Stimulated activated memory B cell treated with anti-CD40 and anti-IgM and Interleukin-4, amounts not matched to agents 10 μg/mL and 1 μg/mL and 100 μg/mL, for 72 hours (primary cell): ENCODE results near the gene MTG1.
A peak's percentile ranks its signal among the peaks of the same experiment; 100 is the strongest.

ENCODE experiments used
- ATAC-seq: fragments of 150-1000 bp; cut with Tn5 transposase; 2 replicates; pipeline ENCODE4 v1.10.0; 2021
- H3K27ac Mint-ChIP-seq: one replicate; pipeline ENCODE4 v1.8.0; 2022; ENCODE audit warnings: mild to moderate bottlenecking, mixed read lengths
- H3K27me3 Mint-ChIP-seq: one replicate; pipeline ENCODE4 v1.8.0; 2022; ENCODE audit warnings: mixed read lengths
- H3K36me3 Mint-ChIP-seq: one replicate; pipeline ENCODE4 v1.8.0; 2022; ENCODE audit warnings: mixed read lengths
- H3K4me1 Mint-ChIP-seq: one replicate; pipeline ENCODE4 v1.8.0; 2022; ENCODE audit warnings: mixed read lengths
- H3K4me3 Mint-ChIP-seq: one replicate; pipeline ENCODE4 v1.8.0; 2022; ENCODE audit warnings: mild to moderate bottlenecking, moderate library complexity, mixed read lengths
- H3K9me3 Mint-ChIP-seq: one replicate; pipeline ENCODE4 v1.8.0; 2022; ENCODE audit warnings: mixed read lengths

Gene MTG1

DNA sequence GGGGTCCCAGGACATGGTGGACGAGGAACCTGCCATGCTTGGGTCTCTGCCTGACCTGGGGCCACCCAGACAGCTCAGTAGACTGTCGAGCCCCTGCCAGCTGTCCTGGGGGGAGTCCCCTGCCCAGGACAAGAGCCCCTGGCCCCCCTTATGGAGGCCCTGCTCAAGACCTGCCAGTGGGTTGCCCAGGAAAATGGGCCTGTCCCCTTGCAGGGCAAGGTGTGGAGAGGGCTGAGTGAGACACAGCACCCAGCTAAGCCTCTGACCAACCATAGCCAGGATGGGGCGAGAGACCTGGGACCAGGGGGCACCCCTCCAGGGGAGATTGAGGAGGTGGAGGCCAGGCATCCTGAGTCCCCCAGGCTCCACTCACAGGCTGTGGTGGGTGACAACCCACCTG lies 38.0 kb upstream of the MTG1 start:
- no peak for ATAC-seq
- Mint-ChIP-seq H3K9me3 (no peaks in the 10 kb centered on the region), H3K4me3 (peak overlapping the region; percentile 68), H3K36me3 (no peaks in the 10 kb centered on the region), H3K4me1 (peaks cover 32% of the 10 kb centered on the region), H3K27me3 (no peaks in the 10 kb centered on the region), H3K27ac (peak overlapping the region; percentile 24)

DNA sequence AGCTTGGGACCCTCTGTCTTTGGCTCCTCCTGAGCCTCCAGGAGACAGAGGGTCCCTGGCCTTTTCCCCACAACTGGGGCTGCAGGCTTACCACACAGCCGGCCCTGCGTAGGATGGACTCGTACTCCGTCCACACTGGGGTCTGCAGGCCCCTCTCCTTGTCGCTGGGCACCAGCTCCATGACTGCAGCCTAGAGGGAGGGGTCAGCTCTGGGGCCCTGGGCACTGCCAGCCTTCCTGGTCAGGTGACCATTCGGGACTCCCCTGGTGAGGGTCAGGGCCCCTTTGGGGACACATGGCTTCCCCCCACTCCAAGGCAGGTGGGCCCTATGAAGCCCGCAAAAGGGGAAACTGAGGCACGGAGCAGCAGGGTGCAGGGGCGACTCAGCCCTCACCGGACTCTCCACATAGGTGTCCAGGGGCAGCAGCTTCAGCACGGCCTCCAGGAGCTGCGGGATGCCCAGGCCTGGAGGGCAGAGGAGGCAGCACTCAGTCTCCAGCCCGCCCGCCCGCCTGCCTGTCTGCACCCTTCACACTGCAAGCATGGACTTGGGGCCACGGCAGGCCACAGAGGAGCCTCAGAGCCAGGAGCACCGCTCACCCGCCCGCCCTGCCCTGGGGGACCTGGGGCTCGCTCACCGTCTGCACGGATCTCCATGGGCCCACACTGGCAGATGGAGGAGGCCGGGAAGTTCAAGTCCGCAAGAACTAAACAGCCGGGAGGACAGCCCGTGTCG lies 37.2 kb upstream of the MTG1 start:
- peaks cover 39% of the 10 kb centered on the region for H3K4me1 Mint-ChIP-seq
- H3K27ac Mint-ChIP-seq: peak overlapping the region; percentile 24
- ATAC-seq: no peak
- peaks cover under 1% of the 10 kb centered on the region for H3K36me3 Mint-ChIP-seq
- no peaks in the 10 kb centered on the region for H3K9me3 Mint-ChIP-seq
- H3K27me3 Mint-ChIP-seq: no peaks in the 10 kb centered on the region
- peak overlapping the region; percentile 74 for H3K4me3 Mint-ChIP-seq

DNA sequence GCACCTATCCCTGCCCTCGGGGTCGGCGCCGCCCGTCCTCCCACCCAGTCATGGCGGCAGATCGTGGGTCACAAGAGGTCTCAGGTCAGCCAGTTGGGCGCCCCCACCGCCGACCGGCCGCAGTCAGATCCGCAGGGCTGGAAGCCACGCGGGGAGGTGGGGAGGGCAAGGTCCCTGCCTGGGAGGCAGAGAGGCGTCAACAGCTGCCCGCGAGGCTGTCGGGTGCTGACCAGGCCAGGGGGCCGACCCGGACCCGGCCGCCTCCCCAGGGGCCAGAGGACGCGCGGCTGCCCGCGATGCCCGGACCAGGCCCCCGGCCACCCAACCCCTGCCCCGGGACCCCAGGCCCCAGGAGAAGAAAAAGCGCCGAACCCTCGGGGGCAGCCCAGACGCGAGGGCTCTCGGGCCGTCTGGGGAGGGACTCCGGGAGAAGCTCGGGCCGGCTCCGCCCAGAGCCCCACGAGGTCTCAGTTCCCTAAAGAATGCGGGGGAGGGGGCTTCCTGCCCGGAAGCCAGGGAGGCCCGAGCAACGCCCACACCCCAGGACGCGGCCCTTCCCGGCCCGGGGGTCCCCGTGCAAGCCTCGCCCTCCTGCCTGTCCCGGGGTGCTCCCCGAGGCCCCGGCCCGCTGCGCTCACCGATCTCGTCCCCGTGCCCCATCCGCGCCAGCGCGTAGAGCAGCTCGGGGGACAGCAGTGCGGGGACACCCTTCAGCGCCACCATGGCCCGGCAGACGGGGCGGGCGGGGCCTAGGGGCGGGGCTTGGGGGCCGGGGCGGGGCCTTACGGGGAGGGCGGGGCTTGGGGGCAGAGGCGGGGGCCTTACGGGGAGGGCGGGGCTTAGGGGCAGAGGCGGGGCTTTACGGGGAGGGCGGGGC lies 36.4 kb upstream of the MTG1 start, which contains the start of gene FUOM:
Gene FUOM (minus strand): TSS at position 735 of the 877 bp plus-strand sequence. CDS start 12 bp downstream, at position 723.
- Mint-ChIP-seq H3K4me1 (peaks cover 46% of the 10 kb centered on the region), H3K36me3 (peaks cover 9% of the 10 kb centered on the region), H3K4me3 (peak within 1 kb of the TSS; percentile 74), H3K27ac (peak within 1 kb of the TSS; percentile 24), H3K27me3 (no peaks in the 10 kb centered on the region), H3K9me3 (no peaks in the 10 kb centered on the region)
- peak; percentile 82 for ATAC-seq

DNA sequence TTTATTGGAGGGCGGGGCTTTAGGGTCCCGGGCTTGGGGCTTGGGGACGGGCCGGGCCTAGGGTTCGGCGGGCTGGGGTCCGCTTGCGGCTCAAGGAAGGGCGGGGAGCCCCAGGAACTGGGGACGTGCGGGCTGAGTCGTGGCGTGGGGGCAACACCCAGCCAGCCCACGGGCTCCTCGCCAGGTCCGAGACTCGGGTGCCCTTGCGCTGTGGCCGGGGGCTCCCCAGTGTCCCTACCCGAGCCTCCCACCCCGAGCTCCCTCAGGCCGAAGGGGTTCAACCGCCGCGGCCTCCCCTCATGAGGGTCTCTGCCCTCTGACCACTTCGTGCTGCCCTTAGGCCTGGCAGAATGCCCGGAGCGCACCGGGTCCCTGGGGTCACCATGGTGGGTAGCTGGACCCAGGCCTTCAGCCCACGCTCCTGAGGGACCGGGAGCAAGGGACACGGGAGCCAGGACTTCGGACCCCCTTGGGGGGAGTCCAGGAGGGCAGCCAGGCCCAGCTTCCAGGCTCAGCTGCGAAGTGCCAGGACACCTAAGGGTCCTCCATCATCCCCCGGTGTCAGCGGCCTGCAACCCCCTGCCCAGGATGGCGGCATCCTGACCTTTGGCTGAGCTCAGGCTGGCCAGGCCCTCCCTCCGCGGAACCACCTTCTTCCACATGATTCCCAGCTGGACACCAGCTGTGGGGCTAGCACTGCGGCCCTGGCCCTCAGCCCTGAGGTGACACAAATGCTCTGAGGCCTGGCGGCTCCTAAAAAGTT lies 35.6 kb upstream of the MTG1 start:
- Mint-ChIP-seq H3K27ac (no peak overlapping the region), H3K4me1 (peaks cover 41% of the 10 kb centered on the region), H3K27me3 (no peaks in the 10 kb centered on the region), H3K9me3 (no peaks in the 10 kb centered on the region), H3K4me3 (peak overlapping the region; percentile 34), H3K36me3 (peaks cover 9% of the 10 kb centered on the region)
- peak; percentile 5 for ATAC-seq

DNA sequence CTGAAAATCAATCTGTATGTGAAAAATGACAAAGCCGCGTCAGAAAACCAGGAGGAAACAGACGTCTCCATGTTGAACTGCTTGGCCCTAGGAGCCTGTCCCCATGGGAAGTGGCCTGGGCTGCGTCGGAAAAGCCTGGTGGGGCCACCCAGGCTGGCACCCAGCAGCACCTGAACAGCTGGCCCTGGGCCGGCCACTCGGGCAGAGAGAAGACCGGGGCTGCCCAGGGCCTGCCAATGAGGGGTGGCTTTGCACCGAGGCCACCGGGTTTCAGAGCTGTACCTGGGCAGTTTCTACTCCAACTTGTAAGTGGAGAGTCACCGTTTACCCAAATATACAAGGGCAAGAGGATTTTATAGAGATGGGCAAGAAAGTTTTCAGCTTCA lies 35.0 kb upstream of the MTG1 start:
- Mint-ChIP-seq H3K27me3 (no peaks in the 10 kb centered on the region), H3K27ac (no peak overlapping the region), H3K36me3 (peaks cover 9% of the 10 kb centered on the region), H3K9me3 (no peaks in the 10 kb centered on the region), H3K4me3 (peak overlapping the region; percentile 34), H3K4me1 (peaks cover 40% of the 10 kb centered on the region)
- ATAC-seq: no peak

DNA sequence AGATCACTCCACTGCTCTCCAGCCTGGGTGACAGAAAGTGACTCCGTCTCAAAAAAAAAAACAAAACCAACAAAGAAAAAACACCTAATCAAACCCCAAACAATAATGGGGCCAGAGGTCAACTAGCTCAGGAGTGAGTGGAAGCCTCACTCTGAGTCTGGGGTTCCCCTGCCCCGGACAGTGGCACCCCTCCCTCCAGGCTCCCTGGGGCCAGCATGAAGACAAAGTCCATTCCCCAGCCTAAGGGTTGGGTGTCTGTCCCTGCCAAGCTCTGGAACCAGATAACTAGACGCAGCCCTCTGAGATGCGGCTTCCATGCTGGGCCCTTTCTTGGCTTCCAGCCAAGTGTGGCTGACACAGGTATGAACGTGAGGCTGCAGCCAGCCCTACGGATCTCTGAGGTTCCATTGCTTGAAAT lies 34.4 kb upstream of the MTG1 start:
- H3K4me3 Mint-ChIP-seq: no peak overlapping the region
- no peak for ATAC-seq
- no peaks in the 10 kb centered on the region for H3K9me3 Mint-ChIP-seq
- no peaks in the 10 kb centered on the region for H3K27me3 Mint-ChIP-seq
- no peak overlapping the region for H3K27ac Mint-ChIP-seq
- peaks cover 40% of the 10 kb centered on the region for H3K4me1 Mint-ChIP-seq
- H3K36me3 Mint-ChIP-seq: peaks cover 12% of the 10 kb centered on the region

DNA sequence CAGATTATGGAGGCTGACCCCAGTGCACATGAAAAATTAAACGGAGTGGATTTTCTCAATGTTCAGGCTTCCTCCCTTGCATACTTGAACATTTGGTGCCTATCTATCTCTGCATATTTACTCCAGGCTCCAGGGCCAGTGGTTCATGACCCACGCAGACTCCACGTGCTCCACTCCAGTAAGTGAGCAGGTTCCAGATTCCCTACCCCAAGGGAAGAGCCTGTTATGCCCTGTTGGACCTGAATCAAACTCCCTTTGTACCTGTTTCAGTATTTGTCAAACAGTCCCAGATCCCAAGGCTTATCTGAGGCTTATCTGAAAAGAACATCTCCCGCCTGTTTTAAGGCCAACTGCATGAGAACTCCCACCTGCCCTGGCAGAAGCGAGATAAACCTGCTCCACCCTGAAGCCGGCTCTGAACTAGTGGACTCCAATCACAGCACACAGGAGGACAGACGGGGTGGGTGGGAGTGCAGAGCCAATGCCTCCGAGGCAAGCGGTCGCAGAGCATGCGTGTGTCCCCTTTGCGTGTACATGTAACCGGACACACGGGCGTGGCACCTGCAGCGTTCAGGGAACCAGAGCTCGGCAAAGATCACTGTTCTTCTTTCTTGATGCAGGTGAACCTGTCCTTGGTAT lies 33.9 kb upstream of the MTG1 start:
- ATAC-seq: no peak
- H3K4me1 Mint-ChIP-seq: peaks cover 40% of the 10 kb centered on the region
- no peak overlapping the region for H3K27ac Mint-ChIP-seq
- H3K36me3 Mint-ChIP-seq: peaks cover 17% of the 10 kb centered on the region
- H3K27me3 Mint-ChIP-seq: no peaks in the 10 kb centered on the region
- H3K4me3 Mint-ChIP-seq: no peak overlapping the region
- no peaks in the 10 kb centered on the region for H3K9me3 Mint-ChIP-seq

DNA sequence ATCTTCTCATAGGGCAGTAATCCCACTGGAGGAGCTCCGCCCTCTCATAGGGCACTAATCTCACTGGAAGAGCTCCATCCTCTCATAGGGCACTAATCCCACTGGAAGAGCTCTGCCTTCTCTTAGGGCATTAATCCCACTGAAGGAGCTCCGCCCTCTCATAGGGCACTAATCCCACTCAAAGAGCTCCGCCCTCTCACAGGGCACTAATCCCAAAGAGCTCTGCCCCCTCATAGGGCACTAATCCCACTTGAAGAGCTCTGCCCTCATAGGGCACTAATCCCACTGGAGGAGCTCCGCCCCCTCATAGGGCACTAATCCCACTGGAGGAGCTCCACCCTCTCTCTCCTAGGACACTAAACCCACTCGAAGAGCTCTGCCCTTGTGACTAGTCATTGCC lies 32.7 kb upstream of the MTG1 start:
- Mint-ChIP-seq H3K9me3 (no peaks in the 10 kb centered on the region), H3K4me1 (peaks cover 35% of the 10 kb centered on the region), H3K4me3 (peak overlapping the region; percentile 54), H3K36me3 (peaks cover 17% of the 10 kb centered on the region), H3K27me3 (no peaks in the 10 kb centered on the region), H3K27ac (peak overlapping the region; percentile 67)
- no peak for ATAC-seq

DNA sequence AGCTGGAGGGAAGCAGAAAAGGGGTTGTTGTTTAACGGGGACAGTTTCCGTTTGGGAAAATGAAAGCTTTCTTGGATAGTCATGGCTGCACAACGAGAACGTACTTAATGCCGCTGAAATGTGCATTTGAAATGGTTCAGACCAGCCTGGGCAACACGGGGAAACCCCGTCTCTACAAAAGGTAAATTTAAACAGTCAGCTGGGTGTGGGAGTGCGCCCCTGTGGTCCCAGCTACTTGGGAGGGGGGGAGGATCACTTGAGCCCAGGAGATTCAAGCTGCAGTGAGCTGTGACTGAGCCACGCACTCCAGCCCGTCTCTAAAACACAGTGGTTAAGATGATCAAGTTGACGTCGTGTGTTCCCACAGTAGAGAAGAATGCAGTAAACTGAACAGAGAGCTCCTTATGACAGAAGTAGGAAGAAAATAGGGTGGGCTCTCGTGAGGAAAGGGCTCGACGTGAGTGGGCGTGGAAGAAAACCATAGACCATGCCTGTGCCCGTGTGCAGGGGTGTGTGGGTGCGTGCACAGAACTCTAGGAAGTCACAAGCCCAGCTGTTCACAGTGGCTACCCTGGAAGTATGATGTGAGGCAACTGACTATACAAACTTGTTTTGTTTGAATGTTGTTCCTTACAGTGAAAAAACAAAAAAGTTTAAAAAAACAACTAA lies 32.0 kb upstream of the MTG1 start:
- no peaks in the 10 kb centered on the region for H3K27me3 Mint-ChIP-seq
- H3K4me1 Mint-ChIP-seq: peaks cover 33% of the 10 kb centered on the region
- peak overlapping the region; percentile 54 for H3K4me3 Mint-ChIP-seq
- H3K27ac Mint-ChIP-seq: peak overlapping the region; percentile 67
- H3K9me3 Mint-ChIP-seq: no peaks in the 10 kb centered on the region
- peaks cover 17% of the 10 kb centered on the region for H3K36me3 Mint-ChIP-seq
- ATAC-seq: peak; percentile 65

DNA sequence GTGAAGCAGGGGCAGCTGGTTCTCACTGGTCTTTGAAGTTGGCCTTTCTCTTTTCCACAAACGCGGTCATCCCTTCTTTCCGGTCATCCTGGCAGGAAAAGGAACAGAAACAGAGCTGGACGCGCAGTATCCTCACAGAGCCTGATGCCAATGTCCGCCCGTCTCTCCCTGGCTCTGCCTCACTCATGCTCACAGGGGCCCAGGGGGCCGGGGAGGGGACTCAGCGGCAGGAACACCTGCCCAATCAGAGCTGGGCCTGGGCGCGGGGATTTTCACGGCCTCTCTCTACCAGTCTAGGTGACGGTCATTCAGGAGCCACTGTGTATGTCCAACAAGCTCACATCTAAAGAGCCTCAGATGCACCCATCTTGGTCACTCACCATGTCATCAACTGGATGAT lies 31.1 kb upstream of the MTG1 start:
- H3K4me3 Mint-ChIP-seq: no peak overlapping the region
- ATAC-seq: no peak
- H3K27me3 Mint-ChIP-seq: no peaks in the 10 kb centered on the region
- H3K36me3 Mint-ChIP-seq: peaks cover 19% of the 10 kb centered on the region
- H3K27ac Mint-ChIP-seq: no peak overlapping the region
- peaks cover 33% of the 10 kb centered on the region for H3K4me1 Mint-ChIP-seq
- H3K9me3 Mint-ChIP-seq: no peaks in the 10 kb centered on the region

DNA sequence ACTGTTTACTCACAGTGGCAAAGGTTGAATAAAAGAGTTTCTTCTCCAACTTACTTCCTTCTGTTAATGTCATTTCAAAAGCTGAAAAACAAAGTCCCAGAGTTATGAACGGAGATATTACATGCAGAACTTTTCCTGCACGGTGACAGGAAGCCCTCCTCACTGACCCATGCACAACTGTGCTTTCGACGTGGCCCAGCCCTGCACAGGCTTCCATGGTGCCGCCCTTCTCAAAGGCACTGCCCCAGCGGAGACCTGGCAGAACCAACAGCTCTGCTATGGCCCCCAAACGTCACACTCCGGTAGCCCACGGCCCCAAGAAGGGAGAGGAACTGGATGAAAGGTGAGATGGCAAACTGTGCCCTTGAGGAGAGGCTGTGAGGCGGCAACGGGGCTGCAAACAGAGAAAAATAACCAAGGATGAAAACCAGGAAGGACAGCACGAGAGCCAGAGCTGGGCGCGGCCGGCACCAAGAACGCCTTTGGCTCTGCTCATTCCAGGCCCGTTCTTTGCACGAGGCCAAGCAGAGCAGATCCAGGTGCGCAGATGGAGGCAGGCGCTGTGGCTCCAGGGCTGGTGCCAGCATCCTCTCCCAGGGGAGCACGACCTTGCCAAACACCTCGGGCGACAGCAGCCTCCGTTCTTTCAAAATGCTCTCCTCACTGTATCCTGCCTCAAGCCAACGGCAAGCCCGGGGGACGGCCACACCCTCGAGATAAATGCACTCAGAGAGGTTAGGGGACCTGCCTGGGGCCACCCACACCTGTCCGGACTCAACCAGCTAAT lies 29.1 kb upstream of the MTG1 start:
- no peak overlapping the region for H3K4me3 Mint-ChIP-seq
- no peak for ATAC-seq
- no peaks in the 10 kb centered on the region for H3K9me3 Mint-ChIP-seq
- peaks cover 23% of the 10 kb centered on the region for H3K36me3 Mint-ChIP-seq
- no peak overlapping the region for H3K27ac Mint-ChIP-seq
- H3K4me1 Mint-ChIP-seq: peaks cover 25% of the 10 kb centered on the region
- H3K27me3 Mint-ChIP-seq: no peaks in the 10 kb centered on the region

DNA sequence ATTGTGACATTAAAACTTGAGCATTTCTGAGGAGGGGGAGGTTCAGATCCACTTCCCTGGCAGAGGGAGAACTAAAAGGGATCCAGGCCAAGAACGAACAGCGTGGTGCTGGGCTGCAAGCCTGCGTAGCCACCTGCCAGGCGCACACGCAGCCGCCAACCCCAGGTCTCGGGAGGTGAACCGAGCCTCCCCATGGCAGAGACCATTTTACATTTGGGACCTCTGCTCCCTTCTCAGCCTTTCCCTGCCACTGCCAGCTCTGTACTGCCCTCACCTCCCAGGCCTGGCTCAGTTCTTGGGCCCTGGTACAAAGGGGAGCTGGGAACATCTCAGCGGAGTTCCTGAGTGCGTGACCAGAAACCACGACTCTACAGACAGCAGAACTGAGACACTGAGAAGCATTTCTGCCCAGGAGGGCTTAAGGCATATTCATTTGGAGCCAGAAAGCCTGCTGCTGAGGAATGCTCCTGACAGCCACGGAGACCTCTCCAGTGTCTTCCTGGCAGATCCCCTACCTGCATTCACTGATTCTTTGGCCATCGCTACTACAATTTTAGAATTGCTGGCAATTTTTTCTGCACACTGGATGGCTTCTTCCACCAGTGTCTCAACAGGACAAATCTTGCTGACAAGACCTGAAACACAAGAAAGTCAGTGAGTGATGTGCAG lies 28.4 kb upstream of the MTG1 start:
- Mint-ChIP-seq H3K27me3 (no peaks in the 10 kb centered on the region), H3K4me3 (no peak overlapping the region), H3K36me3 (peaks cover 31% of the 10 kb centered on the region), H3K4me1 (peaks cover 18% of the 10 kb centered on the region), H3K9me3 (no peaks in the 10 kb centered on the region), H3K27ac (no peak overlapping the region)
- ATAC-seq: no peak

DNA sequence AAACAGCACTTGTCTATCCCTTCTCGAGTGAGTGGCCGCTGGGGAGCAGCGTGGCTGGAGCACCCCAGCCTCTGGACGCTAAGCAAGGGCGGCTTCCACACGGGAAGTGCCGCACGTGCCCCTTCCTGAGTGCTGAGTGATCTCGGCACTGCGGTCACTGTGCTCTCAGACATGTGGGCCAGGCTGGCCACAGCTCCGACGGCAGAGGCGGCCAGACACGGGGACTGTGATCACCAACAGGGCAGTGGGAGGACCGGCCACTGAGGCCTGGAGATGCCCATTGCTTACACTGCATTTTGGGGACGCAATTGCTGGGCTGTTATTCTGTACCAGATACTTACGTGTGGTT lies 27.9 kb upstream of the MTG1 start:
- Mint-ChIP-seq H3K4me1 (peaks cover 13% of the 10 kb centered on the region), H3K9me3 (no peaks in the 10 kb centered on the region), H3K27me3 (no peaks in the 10 kb centered on the region), H3K36me3 (peaks cover 35% of the 10 kb centered on the region), H3K27ac (no peak overlapping the region), H3K4me3 (no peak overlapping the region)
- ATAC-seq: no peak
